Gastrocnemius medialis (tissue), 4 donors: ENCODE data around the gene CIROP.

Experiments used
- POLR2A ChIP-seq, 2 donors: fragments of 450-650 bp; IDR thresholded peaks; one replicate each; pipeline ENCODE4 v1.6.1; 2017; ENCODE audit warnings: antibody characterized with exemption in 2 of 2, mild to moderate bottlenecking in 2 of 2, moderate library complexity in 2 of 2
- TF ChIP-seq, protein P1 (sequence below), 5 experiments: fragments of 450-650 bp in 3 of 5; fragments of 200-600 bp in 2 of 5; sonication (generic) in 2 of 5; IDR thresholded peaks in 4 of 5; conservative IDR thresholded peaks in 1 of 5; 1 replicate in 4 of 5; 2 replicates in 1 of 5; pipeline ENCODE4 v1.5.1; 2016 to 2019; ENCODE audit warnings: antibody characterized with exemption in 5 of 5, mild to moderate bottlenecking in 3 of 5, moderate library complexity in 3 of 5

DNA sequence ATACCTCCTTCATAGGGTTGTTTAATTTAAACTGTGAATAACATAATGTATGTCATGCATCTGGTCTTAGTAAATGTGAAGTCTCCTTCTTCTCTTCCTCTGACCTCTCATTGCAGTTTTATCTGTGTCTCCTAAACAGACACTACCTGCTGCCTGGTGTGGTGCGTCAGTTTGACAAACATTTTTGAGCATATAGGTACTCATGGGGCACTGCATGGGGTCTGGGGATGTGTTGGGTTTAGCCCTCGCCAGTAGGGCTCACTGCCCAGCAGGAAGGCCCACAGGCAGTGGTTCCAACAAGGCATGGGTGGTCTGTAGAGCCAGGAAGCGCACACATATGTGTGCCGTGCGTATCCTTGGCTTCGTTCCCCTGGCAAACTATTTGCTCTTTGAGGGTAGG, 17.3 kb upstream of the CIROP start:
- TF ChIP-seq, protein P1, sequence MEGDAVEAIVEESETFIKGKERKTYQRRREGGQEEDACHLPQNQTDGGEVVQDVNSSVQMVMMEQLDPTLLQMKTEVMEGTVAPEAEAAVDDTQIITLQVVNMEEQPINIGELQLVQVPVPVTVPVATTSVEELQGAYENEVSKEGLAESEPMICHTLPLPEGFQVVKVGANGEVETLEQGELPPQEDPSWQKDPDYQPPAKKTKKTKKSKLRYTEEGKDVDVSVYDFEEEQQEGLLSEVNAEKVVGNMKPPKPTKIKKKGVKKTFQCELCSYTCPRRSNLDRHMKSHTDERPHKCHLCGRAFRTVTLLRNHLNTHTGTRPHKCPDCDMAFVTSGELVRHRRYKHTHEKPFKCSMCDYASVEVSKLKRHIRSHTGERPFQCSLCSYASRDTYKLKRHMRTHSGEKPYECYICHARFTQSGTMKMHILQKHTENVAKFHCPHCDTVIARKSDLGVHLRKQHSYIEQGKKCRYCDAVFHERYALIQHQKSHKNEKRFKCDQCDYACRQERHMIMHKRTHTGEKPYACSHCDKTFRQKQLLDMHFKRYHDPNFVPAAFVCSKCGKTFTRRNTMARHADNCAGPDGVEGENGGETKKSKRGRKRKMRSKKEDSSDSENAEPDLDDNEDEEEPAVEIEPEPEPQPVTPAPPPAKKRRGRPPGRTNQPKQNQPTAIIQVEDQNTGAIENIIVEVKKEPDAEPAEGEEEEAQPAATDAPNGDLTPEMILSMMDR (IDR thresholded peaks at IDR 0.05 in 4 of 5, conservative IDR thresholded peaks at IDR 0.05 in 1 of 5): no peak
- no peak for TF ChIP-seq POLR2A (IDR thresholded peaks at IDR 0.05)
